Coronary artery (tissue), 2 donors: ENCODE measurements around the gene CAMKK1.
A peak's percentile ranks its signal among the peaks of the same experiment; 100 is the strongest.

Experiments
- DNase-seq: peaks from one replicate; pipeline ENCODE4 v3.0.0-alpha.2; 2017; ENCODE audit warnings: low spot score
- H3K27ac ChIP-seq, 2 donors: fragments of 200-600 bp; sonication (generic); one replicate each; pipeline ENCODE4 v1.5.1; 2016 to 2019
- H3K4me3 ChIP-seq: fragments of 200-600 bp; sonication (generic); 2 replicates; pipeline ENCODE4 v1.5.1; 2016; ENCODE audit warnings: mild to moderate bottlenecking, moderate library complexity
- TF ChIP-seq, protein P1 (sequence below): fragments of 200-600 bp; sonication (generic); IDR thresholded peaks from one replicate; pipeline ENCODE4 v1.5.1; 2019; ENCODE audit warnings: antibody characterized with exemption

CAMKK1 gene

DNA sequence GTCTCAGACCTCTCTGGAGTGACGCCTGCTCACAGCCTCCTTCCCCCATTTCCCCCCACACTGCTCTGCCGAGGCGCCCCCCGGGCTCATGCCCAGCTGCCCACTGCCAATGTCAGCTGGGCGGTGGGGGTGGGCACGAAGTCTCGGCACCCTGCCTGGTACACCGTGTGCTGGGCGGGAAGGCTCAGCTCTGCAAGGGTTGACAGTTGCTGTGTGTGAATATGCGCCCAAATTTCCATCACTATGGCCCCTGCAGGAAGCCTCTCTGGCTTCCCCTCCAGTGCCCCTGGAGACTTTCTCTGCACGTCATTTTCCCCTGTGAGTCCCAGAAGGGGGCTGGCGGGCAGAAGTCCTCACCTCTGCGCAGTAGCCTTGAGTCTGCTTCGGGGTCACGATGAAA lies 11.6 kb upstream of the CAMKK1 start:
- H3K4me3 ChIP-seq: no peak overlapping the region
- no peak overlapping the region for H3K27ac ChIP-seq
- no peak for DNase-seq
- TF ChIP-seq, protein P1, sequence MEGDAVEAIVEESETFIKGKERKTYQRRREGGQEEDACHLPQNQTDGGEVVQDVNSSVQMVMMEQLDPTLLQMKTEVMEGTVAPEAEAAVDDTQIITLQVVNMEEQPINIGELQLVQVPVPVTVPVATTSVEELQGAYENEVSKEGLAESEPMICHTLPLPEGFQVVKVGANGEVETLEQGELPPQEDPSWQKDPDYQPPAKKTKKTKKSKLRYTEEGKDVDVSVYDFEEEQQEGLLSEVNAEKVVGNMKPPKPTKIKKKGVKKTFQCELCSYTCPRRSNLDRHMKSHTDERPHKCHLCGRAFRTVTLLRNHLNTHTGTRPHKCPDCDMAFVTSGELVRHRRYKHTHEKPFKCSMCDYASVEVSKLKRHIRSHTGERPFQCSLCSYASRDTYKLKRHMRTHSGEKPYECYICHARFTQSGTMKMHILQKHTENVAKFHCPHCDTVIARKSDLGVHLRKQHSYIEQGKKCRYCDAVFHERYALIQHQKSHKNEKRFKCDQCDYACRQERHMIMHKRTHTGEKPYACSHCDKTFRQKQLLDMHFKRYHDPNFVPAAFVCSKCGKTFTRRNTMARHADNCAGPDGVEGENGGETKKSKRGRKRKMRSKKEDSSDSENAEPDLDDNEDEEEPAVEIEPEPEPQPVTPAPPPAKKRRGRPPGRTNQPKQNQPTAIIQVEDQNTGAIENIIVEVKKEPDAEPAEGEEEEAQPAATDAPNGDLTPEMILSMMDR: no peak

DNA sequence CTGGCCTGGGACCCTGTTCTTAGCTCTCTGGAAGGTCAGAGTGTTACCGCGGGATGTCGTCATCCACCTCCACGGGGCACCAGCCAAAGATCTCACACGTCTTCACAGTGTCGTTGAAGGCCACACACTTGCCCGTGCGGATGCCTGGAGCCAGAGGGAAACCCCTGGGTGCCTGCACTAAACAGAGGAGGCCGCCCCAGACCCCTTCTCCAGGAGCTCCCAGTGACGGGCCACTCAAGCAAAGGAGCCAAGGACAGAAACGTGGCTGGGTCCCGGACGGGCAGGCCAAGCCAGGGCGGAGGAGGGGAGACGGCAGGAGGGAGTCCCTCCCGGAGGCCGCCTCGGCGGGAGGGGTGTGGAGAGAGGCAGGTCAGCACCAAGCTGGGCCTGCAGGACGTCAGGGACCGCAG lies 11.0 kb upstream of the CAMKK1 start:
- H3K4me3 ChIP-seq: no peak overlapping the region
- H3K27ac ChIP-seq: no peak overlapping the region
- no peak for DNase-seq
- TF ChIP-seq, protein P1: no peak

DNA sequence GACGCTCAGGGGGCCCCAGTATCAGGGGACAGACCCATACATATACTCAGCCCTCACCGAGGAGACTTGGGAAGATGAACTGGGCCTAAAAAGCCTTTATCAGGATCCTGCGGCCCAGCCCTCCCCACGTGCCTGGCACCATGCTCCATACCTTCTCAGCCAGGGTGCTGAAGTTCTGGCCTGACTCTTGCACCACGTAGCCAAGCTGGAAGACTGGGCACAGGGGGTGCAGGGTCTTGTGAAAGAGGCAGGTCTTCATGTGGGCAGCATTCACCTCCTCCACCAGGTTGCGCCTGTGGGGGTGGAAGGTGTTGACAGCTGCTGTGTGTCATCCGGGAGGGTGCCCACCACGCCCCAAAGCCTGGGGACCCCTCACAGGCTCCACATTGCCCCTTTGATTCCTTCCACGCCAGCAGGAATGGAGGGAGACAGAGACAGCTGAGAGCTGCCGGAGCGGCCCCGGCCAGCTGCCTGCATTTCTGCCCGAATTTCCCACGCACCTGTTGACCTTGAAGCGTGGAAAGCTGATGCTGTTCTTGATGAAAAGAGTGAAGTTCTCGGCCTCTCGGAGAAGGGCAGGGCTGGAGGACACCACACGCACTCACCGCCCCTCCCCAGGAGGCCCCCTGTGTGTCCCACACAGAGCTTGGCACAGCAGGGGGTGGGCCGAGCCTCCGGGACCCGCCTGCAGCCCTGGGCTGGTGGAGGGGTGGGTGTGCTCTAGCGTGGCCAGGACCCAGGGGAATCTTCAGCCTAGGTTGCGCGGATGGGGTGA lies 10.4 kb upstream of the CAMKK1 start:
- Histone ChIP-seq H3K4me3 (no peak overlapping the region), H3K27ac (no peak overlapping the region)
- TF ChIP-seq, protein P1: no peak
- DNase-seq: no peak

DNA sequence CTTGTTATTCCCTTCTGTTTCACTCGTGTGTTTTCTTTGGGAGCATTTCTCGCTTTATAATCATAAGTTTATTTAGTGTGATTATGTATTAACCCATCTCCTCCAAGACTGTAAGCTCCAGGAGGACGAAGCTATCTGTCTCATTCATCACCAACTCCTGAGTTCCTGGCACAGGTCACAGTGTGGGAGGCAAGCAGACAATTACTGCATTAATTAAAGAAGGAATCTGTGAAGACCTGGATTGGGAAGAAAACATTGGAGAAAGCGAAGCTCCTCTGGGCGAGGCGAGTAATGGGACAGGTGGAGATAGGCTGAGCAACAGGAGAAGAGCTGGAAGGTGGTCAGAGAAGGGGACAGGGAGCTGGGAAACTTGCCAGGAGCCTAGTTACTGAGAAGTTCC lies 7.8 kb upstream of the CAMKK1 start:
- Histone ChIP-seq H3K27ac (no peak overlapping the region), H3K4me3 (no peak overlapping the region)
- TF ChIP-seq, protein P1: no peak
- no peak for DNase-seq

DNA sequence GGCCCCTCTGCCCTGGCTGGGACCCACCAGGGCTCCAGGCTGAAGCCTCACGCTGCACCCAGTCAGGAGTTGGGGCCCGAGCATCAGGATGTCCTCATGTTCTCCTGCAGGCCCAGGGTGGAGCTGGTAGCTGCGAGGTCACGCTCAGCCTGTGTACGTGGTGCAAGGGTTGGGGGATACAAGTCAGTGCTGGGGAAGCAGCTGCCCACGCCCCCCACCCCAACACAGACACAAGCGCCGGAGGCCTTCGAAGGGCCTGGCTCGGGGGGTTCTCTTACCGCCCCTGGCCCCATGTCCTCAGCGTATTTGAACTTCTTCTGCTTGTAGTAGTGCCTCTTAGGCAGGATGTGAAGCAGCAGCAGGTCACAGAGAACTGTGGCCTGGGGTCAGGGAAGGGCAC lies 4.9 kb upstream of the CAMKK1 start:
- TF ChIP-seq, protein P1: no peak

DNA sequence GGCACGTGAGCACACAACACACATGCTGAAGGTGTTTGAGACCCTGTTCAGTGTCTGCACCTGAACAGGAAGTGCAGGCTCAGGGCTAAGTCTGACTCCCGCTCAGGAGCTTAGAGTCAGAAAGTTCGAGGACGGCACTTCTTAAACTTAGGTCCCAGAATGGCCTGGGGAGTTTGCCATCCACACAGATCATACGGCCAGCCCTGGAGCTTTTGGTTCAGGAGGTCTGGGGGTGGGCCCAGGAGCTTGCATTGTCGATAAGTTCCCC lies 4.0 kb upstream of the CAMKK1 start:
- peak overlapping the region in 1 of 2 donors; percentile 47 for H3K27ac ChIP-seq
- no peak for DNase-seq
- no peak overlapping the region for H3K4me3 ChIP-seq
- TF ChIP-seq, protein P1: no peak

More for the DNA sequence above, 4.9 kb upstream of the CAMKK1 start:
- Histone ChIP-seq H3K4me3 (no peak overlapping the region), H3K27ac (no peak overlapping the region)
- no peak for DNase-seq

DNA sequence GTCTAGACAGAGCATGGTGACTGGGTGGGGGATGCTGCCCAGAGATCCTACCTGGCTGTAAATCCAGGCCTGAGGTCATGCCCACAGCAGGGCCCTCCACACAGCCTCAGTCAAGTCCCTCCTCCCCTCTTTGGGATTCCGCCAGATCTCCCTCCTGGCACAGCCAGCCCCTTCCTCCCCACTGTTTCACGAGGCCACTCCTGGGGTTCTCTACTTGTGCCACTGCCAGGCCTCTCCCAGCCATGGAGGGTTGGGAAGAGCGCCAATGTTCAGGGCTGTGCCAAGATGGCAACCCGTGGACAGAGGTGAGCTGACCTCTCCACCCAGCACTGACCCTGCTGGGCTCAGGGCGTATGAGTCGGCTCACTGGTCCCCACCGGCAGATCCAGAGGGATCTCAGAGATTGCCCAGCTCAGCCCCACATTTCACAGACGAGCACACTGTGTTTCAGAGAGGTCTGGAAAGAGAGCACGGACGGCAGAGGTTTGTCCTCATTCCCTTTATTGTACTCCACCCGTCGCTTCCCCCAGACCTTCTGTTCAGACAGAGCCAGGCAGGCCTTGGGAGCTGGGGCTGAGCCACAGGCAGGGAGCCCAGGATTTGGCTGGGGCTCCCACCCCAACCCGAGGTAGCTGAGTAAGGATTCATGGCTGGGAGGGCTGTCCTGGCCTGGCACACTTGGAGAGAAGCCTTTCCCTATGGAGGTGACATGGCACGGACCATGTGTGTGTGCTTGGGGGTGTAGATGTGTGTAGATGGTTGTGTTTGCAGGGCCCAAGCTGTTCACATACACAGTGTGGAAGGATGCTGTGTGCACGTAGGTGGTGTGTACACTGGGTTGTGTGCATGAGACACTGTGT lies 3.5 kb upstream of the CAMKK1 start:
- peak overlapping the region in 1 of 2 donors; percentile 47 for H3K27ac ChIP-seq
- H3K4me3 ChIP-seq: no peak overlapping the region
- TF ChIP-seq, protein P1: no peak
- no peak for DNase-seq
